Measurements from ENCODE around the gene NPY.
"Not testable (repeated sequence)": the region's sequence is repeated elsewhere in the genome, so short reads cannot be mapped to it uniquely, and the experiment has no call there.

GRCh38 chr7:24258324-24258723 lies 25.7 kb upstream of the NPY start:
- not testable (repeated sequence) for TF ChIP-seq EP300, CTCF, POLR2A (IDR thresholded peaks at IDR 0.05)

Measured in gastroesophageal sphincter (tissue), 3 donors.